Renal cortex interstitium (tissue), 11 donors: ENCODE measurements around the gene TBC1D20. TPM values are rescaled to one million over a fixed set of nuclear protein-coding genes. Genes with fewer than 3 reads are reported as not detected.
"Not testable (repeated sequence)": the region's sequence is repeated elsewhere in the genome, so short reads cannot be mapped to it uniquely, and the experiment has no call there.

Source experiments
- DNase-seq, 11 donors: peaks; one replicate each; pipeline ENCODE4 v3.0.0-alpha.2; 2013; ENCODE audit warnings: low read depth in 9 of 11, low spot score in 4 of 11; ENCODE audit errors: extremely low read depth in 1 of 11
- polyA plus RNA-seq, 3 donors: library from polyadenylated mRNA; unstranded; fragments of 120-200 nt; gene quantifications; one replicate each; pipeline ENCODE4 v1.2.1, GENCODE V29; 2013; ENCODE audit not compliant: insufficient read length in 3 of 3

The TBC1D20 gene
- polyA plus RNA-seq, 3 donors: 32.3 to 34.5 (median 32.4) TPM

DNA sequence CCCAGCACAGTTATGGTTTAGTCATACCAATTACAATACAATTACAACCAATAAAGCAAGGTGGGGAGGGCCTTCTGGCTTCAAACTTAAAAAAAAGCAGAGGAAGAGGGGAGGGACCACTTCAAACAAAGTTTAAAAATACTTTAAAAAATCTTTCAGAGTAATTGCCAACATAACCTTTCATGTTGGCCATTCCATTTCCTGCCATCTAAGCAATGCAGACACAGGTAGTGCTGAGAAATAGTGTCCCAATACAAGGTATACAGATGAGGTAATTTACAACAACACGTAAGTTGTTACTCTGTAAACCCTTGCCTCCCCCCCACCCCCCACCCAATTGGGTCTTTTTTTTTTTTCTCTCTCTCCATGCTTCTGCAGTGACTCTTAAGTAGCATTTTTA is 18.8 kb upstream of the TBC1D20 start:
- no peak for DNase-seq

DNA sequence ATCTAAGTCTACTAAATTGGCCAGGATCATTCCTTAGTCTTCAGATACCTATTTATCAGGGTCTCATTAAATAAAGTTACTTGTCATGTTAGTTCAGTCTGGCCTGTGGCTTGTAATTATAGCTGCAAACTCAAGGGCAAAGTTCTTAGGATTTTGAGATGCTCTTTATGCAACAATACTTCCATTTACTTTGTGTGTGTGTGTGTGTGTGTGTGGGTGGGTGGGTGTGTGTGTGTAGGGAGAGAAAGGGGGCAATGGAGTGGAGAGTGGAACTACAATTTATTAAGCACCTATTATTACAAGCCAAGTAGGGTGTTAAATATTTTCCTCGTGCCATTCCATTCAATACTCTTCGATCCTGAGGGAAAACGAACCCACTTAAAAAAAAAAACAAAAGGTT is 17.7 kb upstream of the TBC1D20 start:
- no peak for DNase-seq

DNA sequence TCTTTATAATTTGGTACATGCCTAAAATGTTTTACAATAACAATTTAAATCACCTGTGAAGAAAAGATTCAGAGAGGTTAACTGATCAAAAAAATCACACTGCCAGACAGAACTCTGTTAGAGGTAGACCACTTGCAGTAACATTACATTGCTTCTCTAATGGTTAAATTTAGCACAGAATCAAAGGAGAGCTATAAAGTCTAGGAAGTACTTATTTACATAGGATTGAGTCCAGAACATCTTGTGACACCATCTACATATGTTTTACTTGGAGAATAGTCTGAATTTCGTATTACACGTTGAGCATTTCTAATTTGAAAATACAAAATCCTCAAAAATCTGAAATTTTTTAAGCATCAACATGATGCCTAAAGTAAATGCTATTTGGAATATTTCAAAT is 17.2 kb upstream of the TBC1D20 start:
- no peak for DNase-seq

DNA sequence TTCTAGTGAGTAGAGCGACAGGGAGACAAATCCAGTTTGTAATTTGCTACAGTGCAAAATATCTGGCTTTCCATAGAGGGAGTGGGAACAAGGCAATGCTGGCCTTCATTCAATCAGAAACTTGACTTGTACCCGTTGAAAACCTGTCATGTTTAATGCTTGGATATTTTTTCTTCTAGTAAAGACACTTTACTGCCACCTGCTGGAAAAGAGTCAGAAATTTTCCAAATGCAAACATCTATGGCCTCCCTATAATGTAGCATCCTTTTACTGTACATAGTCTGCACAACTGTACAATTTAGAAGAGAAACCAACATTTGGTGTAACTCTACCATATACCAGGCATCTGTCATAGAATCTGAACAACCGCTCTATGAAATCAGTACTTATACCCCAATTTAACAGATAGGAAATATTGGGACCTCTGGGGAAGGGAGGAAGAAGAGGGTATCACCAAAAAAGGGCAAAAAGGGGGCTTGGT is 16.7 kb upstream of the TBC1D20 start:
- DNase-seq: peak in 8 of 11 donors; percentile 44 to 58 (median 55)

DNA sequence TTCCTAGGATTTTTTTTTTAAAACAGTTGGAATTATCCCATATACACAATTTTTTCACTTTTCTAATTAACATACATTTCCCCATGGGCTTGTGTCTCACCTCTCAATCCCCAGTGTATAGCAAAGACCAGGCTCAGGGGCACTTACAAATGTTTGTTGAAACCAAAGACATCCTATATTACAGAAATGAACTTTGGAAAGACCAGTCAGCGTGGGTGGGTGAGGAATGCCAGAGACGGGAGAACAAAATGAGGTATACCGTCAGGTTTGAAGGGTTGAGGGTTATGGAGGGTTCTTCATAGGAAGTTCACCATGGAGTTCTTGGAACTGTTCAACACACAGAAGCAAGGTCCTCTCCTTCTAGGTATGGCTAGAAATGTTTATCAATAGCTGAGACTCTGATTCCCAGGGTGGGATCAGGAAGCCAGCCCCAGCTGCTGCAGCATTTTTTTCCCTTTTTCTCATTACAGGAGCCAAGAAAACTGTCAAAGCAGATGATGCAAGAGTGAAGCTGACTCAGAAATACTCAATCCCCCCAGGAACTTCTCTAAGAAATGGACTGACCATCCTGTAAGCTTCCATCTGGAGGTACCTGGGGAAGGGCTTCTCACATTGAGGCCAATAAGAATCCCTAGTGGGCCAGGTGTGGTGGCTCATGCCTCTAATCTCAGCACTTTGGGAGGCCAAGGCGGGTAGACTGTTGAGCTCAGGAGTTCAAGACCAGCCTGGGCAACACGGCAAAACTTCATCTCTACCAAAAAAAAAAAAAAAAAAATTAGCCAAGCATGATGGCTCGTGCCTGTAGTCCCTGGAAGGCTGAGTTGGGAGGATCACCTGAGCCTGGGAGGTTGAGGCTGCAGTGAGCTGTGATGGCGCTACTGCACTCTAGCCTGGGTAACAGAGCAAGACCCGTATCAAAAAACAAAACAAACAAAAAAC is 15.9 kb upstream of the TBC1D20 start:
- DNase-seq: no peak

DNA sequence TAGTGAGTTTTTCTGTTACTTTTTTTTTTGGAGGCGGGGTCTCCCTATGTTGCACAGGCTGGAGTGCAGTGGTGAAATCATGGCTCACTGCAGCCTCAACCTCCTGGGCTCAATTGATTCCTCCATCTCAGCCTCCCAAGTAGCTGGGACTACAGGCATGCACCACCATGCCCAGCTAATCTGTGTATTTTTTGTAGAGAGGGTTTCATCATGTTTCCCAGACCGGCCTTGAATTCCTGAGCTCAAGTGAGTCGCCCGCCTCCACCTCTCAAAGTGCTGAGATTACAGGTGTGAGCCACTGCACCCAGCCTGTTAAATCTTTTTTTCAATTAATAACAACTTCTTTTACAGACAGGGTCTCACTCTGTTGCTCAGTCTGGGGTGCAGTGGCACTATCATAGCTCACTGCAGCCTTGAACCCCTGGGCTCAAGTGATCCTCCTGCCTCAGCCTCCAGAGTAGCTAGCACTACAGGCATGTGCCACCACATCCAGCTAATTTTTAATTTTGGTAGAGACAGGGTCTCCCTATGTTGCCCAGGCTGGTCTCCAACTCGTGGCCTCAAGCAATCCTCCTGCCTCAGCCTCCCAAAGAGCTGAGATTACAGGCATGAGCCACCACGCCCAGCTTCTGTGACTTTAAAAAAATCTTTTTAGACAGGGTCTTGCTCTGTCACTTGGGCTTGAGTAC is 14.4 kb upstream of the TBC1D20 start:
- not testable (repeated sequence) for DNase-seq

DNA sequence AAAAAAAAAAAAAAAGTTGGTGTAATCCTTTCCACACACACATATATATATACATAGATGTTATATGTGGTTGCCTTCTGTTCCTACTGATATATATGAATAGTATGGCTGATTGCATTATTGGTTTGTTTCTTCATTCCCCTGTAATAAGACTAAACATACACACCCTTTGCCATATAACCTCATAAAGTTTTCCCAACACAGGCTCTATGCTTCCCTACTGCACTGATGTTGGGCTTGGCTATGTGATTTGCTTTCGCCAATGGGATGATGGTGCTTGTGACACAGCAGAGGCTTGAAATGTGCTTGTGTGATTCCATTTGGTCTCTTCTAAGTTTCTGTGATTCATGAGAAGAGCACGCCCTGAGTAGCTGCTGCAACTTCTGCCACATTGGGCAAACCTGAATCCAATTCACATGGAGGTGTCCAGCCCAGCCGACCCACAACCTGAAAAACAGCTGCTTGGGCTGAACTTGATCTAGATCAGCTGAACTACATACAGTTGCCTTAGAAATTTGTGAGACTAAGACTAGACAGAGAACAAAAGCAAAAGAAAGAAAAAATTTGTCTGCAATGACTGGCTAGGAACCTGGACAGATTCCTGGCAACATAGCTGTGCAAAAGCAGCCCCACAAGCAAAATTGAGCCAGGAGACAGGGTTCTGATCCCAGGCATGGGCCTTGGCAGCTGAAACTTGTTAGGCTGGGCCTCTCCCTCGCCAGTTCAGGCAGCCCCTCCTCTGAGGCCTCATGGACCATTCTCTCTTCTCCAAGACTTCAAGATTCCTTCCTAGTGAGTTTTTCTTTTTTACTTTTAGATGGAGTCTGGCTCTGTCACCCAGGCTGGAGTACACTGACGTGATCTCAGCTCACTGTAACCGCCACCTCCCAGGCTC is 13.4 kb upstream of the TBC1D20 start:
- DNase-seq: no peak

DNA sequence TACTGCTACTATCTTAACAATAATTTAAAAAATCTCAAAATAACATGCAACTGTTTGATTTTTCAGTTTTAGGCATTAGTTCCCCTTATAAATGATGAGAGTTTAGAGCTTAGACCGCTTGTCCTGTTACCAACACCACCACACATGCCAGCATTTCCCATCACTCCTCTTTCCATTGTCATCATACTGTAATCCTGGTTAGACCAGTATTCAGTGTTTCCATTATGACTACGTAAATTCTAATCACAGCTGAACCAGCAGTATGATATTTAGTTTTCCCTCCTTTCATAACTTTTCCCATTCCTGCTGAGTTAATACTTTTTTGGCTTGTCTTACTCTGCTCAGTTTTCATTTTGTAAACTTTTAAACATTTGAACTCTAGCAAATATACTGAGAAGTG is 12.2 kb upstream of the TBC1D20 start:
- DNase-seq: no peak

DNA sequence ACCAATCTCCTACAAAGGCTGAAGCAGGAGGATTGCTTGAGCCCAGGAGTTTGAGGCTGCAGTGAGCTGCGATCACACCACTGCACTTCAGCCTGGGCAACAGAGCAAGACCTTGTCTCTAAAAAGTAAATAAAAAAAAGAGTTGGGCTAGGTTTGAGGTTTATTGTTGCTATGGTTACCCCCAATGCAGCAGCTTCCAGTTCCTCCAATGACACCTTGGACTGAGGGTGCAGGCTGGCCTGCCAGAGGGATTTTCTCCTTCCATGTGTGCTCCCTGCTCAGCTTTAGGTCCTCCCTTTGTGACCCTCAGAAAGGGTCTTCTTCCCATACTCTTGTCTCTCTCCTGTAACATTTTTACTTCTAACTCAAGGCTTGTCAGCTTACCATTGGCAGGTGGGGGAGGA is 10.6 kb upstream of the TBC1D20 start:
- no peak for DNase-seq

DNA sequence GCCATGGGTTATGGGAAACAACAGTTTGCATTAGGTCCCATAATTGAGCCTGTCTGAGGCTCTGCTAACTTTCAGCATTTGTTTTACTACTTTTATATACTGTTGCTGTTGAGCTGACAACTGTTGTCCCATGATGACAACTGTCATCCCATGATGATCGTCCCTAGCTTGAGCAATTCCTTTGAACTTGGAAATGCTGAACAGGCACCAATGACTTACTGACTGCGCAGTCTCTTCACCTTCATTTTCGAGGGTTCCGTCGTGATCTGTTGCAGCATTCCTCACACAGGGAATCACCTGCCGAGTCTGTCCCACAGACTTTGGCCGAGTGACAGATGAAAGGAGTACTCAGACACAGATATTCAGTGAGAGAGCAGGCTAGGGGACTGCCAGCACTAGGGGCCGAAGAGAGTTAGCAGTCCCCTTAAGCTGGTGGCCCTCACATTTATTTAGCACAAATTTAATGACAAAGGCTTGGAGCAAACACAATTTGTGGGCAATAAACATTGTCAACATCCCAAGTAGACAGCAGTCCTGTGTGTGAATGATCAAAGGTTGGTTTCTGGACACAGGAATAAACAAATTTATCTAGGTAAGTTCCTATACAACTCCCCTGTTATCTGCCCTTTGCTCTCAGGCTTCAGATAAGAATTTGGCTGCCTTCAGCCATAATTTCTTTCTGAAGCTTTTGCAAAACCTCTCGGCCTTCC is 10.0 kb upstream of the TBC1D20 start:
- no peak for DNase-seq

DNA sequence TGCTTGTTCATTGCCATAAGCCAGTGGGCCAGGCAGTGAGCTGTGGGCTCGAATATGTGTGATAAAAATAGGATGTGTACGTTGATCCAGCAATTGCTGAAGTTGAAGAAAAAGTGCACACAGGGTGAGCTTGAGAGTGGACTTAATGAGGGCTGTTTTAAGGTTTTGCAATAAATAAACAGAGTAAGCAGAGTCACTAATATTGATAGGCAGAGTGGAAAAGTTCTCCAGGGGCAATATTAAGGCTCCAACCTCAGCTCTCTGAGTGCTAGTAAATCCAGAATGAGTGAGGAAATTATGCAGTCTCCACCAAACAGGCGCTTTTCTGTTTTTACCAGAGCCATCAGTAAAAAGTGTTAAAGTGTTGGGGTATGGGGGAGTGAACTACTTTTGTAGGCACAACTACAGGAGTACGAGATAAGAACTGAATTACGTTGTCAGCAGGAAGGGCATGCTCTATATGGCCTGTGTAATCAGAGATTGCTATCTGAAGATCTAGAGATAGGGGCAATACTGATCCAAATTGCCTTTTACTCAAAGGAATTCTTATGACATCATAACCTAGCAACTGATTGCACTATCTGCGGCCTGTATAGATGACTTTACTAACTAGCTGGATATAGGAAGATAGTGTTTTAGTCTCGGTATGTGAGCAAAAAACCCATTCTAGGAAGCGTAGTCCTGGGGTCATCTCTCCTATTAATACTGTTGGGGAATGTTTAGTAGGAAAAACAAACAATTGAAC is 7.6 kb upstream of the TBC1D20 start:
- DNase-seq: no peak

DNA sequence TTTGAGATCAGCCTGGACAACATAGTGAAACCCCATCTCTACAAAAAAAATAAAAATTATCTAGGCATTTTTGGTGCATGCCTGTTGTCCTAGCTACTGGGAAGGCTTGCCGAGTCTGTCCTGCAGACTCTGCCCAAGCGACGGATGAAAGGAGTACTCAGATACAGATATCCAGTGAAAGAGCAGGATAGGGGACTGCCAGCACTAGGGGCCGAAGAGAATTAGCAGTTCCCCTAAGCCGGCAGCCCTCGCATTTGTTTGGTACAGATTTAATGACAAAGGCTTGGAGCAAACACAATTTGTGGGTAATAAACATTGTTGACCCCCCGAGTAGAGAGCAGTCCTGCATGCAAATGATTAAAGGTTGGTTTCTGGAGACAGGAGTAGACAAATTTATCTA is 5.4 kb upstream of the TBC1D20 start:
- DNase-seq: no peak

DNA sequence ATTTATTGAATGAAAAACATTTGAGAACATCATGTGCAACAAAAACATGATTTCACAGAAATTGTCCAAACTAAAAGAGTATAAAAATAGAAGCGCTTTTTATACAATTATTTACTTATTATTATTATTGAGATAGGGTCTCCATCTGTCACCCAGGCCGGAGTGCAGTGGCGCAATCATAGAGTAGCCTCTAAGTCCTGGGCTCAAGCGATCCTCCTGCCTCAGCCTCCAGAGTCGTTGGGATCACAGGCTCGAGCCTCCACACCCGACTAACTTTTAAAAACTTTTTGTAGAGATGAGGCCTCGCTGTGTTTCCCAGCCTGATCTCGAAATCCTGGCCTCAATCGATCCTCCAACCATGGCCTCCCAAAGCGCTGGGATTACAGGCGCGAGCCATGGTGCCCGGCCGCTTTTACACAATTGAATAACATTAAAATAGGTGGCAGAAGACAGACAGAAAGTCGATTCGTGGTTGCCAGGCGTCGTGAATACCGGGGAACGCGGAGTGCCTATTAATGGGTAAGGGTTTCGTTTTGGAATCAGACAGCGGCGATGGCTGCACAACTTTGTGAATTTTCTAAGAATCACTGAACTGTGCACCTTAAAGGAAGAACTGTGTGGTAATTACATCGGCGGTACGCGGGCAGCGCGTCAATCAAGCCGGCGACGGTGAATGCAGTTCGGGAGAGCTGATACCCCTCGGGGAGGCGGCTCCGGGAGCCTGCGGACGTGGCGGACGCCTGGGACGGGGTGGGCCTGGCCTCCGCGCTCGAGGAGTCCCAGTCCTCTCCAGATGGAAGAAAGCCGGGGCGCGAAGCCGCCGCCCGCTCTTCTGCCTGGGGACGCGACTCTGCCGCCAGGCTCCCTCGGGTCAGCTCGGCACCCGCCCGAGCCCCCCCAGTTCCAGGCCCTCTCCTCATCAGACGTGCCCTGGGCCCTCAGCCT is 807 bp downstream of the TBC1D20 start:
- DNase-seq: peak in 7 of 11 donors; percentile 21 to 47 (median 35)

DNA sequence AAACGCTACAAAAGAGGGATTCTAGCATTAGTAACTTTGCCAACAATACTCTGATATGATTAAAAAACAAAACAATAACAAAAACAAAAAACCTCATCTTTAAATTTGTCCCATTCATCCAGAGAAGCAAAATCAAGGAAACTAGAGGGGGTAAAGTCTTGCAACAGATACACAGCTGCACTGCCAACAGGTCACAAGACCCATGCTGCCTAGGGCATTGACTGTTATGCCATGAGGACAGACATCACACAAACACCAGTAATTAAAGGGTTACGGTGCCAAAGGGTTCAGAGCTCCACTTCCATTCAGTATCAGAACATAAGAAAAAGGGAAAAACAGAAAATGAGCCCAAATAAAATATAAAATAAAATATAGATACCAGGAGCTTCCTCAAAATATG is 1.6 kb downstream of the TBC1D20 start:
- DNase-seq: no peak

DNA sequence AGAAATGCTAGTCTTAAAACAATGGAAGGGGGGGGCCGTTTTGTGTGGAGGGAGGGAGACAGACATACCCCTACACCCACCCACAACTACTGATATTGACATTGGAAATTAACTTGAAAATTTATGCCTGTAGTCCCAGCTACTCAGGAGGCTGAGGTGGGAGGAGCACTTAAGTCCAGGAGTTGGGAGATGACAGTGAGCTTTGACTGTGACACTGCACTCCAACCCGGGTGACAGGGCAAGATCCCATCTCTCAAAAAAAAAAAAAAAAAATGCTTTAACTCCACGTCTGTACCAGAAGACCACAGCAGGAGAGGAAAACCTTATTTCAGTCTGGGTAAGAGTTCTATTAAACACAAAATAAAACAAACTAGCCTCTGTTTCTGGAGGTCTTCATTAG is 2.2 kb downstream of the TBC1D20 start:
- DNase-seq: no peak

DNA sequence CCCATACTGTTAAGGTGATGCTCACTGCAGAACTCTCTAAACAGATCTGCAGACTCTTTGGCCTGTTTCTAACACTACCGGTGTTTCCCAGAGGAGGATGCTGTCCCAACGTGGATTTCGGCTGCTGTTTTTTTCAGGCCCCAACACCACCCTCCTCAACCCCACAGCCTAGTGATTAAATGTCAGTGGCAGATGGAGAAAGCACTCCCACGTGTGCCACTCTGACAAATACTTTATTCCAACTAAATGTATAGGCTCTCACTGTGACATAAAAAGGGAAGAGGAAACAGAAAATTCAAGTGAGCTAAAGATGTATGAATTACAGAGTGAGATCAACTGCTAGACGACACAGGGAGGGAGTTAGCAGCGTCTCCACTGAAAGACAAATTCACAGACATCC is 3.6 kb downstream of the TBC1D20 start:
- DNase-seq: no peak

DNA sequence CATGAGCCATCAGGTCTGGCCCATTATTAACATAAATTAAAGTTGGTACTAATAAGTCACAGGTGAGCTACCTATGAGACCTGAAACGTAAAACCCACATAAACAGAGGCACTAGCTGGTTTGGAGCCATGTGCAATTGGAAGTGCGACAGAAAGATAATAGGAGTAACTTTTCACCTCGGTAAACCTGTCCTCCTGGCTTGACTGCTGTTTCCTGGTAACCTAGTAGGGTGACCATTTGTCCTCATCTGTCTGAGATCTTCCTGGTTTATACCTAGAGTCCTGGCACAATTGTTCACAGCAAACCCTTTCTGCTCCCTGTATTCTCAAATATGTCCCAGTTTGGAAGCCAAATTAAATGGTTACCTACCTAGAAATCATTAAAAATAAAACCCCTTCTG is 7.4 kb downstream of the TBC1D20 start:
- no peak for DNase-seq
